ENCODE data around the gene SOX18. TPM values are rescaled to one million over a fixed set of nuclear protein-coding genes. Genes with fewer than 3 reads are reported as not detected.

The SOX18 gene
- total RNA-seq, 1 donor, result under 0.01 TPM

DNA sequence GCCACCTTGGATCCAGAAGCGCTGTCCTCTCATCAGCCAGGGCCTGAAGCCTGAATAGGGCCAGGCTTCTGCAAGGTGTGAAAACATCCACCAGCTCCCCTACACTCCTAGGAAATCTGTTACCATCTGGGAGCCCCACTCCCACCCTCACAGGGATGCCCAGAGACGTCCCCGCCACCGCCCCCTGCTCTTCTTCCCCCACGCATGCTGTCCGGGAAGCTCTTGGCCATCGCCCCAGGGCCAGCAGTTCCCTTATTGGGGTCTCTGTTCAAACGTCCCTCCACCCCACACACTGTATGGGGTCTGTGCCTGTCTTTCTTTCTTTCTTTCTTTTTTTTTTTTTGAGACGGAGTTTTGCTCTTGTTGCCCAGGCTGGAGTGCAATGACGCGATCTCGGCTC, 26.1 kb upstream of the SOX18 start:
- Histone ChIP-seq H3K27ac (ENCODE audit: low read depth, low read length) (no peak overlapping the region), H3K79me2 (ENCODE audit: insufficient read depth, low read length) (no peaks in the 10 kb centered on the region), H3K4me1 (ENCODE audit: insufficient read depth, low read length) (peaks cover 15% of the 10 kb centered on the region), H3K27me3 (ENCODE audit: insufficient read depth, low read length) (no peaks in the 10 kb centered on the region), H3K4me2 (ENCODE audit: insufficient read depth, low read length) (no peak overlapping the region), H3K9me3 (ENCODE audit: low read depth, low read length) (no peaks in the 10 kb centered on the region), H4K20me1 (ENCODE audit: insufficient read depth, low read length) (peaks cover 11% of the 10 kb centered on the region), H3K36me3 (ENCODE audit: insufficient read depth, low read length) (no peaks in the 10 kb centered on the region), H3K4me3 (ENCODE audit: insufficient read depth, low read length) (no peak overlapping the region), H2AFZ (ENCODE audit: low read length) (no peak overlapping the region)
- no peak for DNase-seq (ENCODE audit: insufficient read length, low spot score, missing footprints)
- TF ChIP-seq, protein P1, sequence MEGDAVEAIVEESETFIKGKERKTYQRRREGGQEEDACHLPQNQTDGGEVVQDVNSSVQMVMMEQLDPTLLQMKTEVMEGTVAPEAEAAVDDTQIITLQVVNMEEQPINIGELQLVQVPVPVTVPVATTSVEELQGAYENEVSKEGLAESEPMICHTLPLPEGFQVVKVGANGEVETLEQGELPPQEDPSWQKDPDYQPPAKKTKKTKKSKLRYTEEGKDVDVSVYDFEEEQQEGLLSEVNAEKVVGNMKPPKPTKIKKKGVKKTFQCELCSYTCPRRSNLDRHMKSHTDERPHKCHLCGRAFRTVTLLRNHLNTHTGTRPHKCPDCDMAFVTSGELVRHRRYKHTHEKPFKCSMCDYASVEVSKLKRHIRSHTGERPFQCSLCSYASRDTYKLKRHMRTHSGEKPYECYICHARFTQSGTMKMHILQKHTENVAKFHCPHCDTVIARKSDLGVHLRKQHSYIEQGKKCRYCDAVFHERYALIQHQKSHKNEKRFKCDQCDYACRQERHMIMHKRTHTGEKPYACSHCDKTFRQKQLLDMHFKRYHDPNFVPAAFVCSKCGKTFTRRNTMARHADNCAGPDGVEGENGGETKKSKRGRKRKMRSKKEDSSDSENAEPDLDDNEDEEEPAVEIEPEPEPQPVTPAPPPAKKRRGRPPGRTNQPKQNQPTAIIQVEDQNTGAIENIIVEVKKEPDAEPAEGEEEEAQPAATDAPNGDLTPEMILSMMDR (IDR thresholded peaks at IDR 0.05; ENCODE audit: extremely low read depth, low read depth, low read length), result no peak

DNA sequence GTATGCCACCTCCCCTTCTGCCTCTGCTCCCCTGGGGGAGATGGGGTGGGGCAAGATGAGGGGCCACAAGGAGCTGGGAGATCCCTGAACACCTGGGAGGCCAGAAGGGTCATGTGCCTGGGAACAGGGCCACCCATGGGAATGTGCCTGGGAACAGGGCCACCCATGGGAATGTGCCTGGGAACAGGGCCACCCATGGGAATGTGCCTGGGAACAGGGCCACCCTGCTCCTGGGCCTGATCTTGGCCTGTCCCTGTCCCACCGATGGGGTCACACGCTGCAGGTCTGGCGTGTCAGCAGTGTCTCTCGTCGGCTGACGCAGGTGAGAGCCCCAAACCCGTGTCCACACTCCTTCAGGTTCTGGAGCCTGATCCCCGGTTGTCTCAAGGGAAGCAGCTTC, 25.5 kb upstream of the SOX18 start:
- no peak for DNase-seq (ENCODE audit: insufficient read length, low spot score, missing footprints)
- H3K27me3 ChIP-seq (ENCODE audit: insufficient read depth, low read length), result no peaks in the 10 kb centered on the region
- peaks cover 12% of the 10 kb centered on the region for H4K20me1 ChIP-seq (ENCODE audit: insufficient read depth, low read length)
- no peak overlapping the region for H3K27ac ChIP-seq (ENCODE audit: low read depth, low read length)
- H3K4me3 ChIP-seq (ENCODE audit: insufficient read depth, low read length), result no peak overlapping the region
- no peak overlapping the region for H3K4me2 ChIP-seq (ENCODE audit: insufficient read depth, low read length)
- no peaks in the 10 kb centered on the region for H3K36me3 ChIP-seq (ENCODE audit: insufficient read depth, low read length)
- TF ChIP-seq, protein P1 (IDR thresholded peaks at IDR 0.05; ENCODE audit: extremely low read depth, low read depth, low read length), result no peak
- no peaks in the 10 kb centered on the region for H3K9me3 ChIP-seq (ENCODE audit: low read depth, low read length)
- no peak overlapping the region for H2AFZ ChIP-seq (ENCODE audit: low read length)
- no peaks in the 10 kb centered on the region for H3K79me2 ChIP-seq (ENCODE audit: insufficient read depth, low read length)
- H3K4me1 ChIP-seq (ENCODE audit: insufficient read depth, low read length), result peaks cover 15% of the 10 kb centered on the region

DNA sequence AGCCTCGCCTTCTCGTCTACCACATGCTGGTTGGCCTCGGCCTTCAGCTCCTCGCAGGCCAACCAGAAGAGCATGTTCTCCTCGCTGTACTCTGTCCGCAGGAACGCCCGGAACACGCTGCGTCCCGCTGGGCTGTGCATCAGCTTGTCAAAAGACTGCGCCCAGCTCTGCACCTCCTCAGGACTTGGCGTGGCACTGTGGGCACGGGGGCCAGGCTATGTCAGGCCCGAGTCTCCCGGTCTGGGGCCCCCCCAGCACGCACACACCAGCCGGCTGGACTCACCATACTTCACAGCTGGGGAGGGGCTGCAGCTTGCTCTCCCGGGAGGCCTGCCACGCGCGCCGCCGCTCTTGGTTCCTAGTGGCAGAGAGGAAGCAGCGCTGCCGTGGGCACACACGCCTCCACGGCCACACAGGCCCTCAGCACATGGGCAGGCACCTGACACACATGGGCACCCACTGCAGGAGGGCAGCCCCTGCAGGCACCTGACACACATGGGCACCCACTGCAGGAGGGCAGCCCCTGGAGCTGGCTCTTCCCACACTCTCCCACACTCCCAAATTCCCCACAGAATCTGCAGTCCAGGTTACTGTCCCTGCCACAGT, 24.8 kb upstream of the SOX18 start:
- DNase-seq (ENCODE audit: insufficient read length, low spot score, missing footprints), result no peak
- Histone ChIP-seq H3K27me3 (ENCODE audit: insufficient read depth, low read length) (no peaks in the 10 kb centered on the region), H3K36me3 (ENCODE audit: insufficient read depth, low read length) (no peaks in the 10 kb centered on the region), H2AFZ (ENCODE audit: low read length) (no peak overlapping the region), H4K20me1 (ENCODE audit: insufficient read depth, low read length) (peaks cover 17% of the 10 kb centered on the region), H3K79me2 (ENCODE audit: insufficient read depth, low read length) (no peaks in the 10 kb centered on the region), H3K4me1 (ENCODE audit: insufficient read depth, low read length) (peaks cover 12% of the 10 kb centered on the region), H3K4me3 (ENCODE audit: insufficient read depth, low read length) (no peak overlapping the region), H3K4me2 (ENCODE audit: insufficient read depth, low read length) (no peak overlapping the region), H3K9me3 (ENCODE audit: low read depth, low read length) (no peaks in the 10 kb centered on the region), H3K27ac (ENCODE audit: low read depth, low read length) (no peak overlapping the region)
- TF ChIP-seq, protein P1 (IDR thresholded peaks at IDR 0.05; ENCODE audit: extremely low read depth, low read depth, low read length), result no peak

DNA sequence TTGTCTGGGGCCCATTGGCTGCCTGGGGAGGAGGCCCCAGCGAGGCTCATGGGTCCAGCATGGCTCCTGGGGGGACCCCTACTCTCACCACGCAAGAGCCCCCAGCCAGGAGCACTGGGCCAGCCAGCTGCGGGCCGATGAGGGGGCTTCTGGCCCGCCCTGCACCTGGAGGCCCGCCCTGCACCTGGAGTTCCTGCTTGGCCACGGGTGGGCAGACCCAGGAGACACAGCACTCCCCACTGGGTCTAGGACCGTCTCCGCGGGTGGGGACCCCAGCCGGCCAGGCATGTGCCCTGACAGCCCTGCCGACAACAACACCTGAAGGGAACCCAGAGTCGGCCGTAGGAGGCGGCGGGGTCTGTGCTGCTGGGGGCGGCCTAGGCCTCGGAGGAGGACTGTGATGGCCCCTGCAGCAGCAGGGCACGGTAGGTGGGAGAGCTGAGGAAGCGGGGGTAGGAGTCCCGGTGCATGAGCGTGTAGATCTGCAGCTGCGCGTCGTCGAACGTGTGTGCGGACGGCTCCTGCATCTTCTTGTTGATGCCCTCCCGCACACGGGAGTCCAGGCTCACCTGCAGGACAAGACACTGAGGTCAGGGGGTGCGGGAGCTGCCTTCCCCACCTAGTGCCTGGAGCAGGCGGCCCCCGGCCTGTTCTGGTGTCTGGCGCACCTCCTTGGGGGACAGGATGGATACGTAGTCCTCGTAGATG, 24.2 kb upstream of the SOX18 start:
- H3K36me3 ChIP-seq (ENCODE audit: insufficient read depth, low read length), result no peaks in the 10 kb centered on the region
- H3K4me3 ChIP-seq (ENCODE audit: insufficient read depth, low read length), result no peak overlapping the region
- peaks cover 6% of the 10 kb centered on the region for H3K4me1 ChIP-seq (ENCODE audit: insufficient read depth, low read length)
- no peak for DNase-seq (ENCODE audit: insufficient read length, low spot score, missing footprints)
- H3K27me3 ChIP-seq (ENCODE audit: insufficient read depth, low read length), result no peaks in the 10 kb centered on the region
- H3K79me2 ChIP-seq (ENCODE audit: insufficient read depth, low read length), result no peaks in the 10 kb centered on the region
- TF ChIP-seq, protein P1 (IDR thresholded peaks at IDR 0.05; ENCODE audit: extremely low read depth, low read depth, low read length), result no peak
- H3K27ac ChIP-seq (ENCODE audit: low read depth, low read length), result no peak overlapping the region
- peaks cover 15% of the 10 kb centered on the region for H4K20me1 ChIP-seq (ENCODE audit: insufficient read depth, low read length)
- H2AFZ ChIP-seq (ENCODE audit: low read length), result no peak overlapping the region
- no peaks in the 10 kb centered on the region for H3K9me3 ChIP-seq (ENCODE audit: low read depth, low read length)
- H3K4me2 ChIP-seq (ENCODE audit: insufficient read depth, low read length), result no peak overlapping the region
